Inferior parietal cortex (tissue), 1 donor: Measurements from ENCODE around the gene RPTOR.
"Not testable (repeated sequence)": the region's sequence is repeated elsewhere in the genome, so short reads cannot be mapped to it uniquely, and the experiment has no call there.

Experiments used
- DNase-seq: peaks from one replicate; pipeline ENCODE4 v3.0.0-alpha.2; 2016; ENCODE audit errors: extremely low spot score

The RPTOR gene

DNA sequence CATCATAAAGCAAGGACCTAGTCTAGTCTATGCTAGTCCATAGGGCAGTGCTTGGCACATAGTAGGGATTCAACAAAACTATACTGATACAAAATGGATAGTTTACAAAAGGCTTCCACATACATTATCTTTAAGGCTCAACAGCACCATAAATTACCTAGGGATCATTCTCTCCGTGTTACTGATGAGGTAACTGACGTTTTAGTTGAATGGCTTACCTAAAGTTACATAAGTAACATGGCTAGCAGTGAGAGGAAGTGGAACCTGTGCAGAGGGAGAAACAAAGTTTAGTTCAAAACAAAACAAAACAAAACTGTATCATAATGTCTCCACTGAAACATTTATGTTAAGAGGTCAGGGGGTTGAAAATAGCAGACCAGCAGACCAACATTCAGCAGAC, 7.9 kb downstream of the RPTOR start:
- DNase-seq = no peak

- DNase-seq = no peak
Observed at GRCh38 chr17:80555266-80555665, 10.6 kb downstream of the RPTOR start.

- no peak for DNase-seq
Observed at GRCh38 chr17:80558046-80558445, 13.4 kb downstream of the RPTOR start.

- DNase-seq = no peak
Observed at GRCh38 chr17:80559825-80560251, 15.2 kb downstream of the RPTOR start.

- no peak for DNase-seq
Observed at GRCh38 chr17:80561541-80562114, 17.0 kb downstream of the RPTOR start.

DNA sequence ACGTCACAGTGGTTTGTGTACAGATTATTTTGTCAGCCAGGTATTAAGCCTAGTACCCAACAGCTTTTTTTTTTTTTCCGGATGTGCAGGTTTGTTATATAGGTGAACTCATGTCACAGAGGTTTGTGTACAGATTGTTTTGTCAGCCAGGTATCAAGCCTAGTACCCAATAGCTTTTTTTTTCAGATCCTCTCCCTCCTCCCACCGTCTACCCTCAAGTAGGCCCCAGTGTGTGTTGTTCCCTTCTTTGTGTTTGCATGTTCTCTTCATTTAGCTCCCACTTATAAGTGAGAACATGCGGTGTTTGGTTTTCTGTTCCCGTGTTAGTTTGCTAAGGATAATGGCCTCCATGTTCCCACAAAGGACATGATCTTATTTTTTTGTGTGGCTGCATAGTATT, 19.9 kb downstream of the RPTOR start:
- DNase-seq = no peak

- no peak for DNase-seq
Observed at GRCh38 chr17:80565343-80566053, 20.9 kb downstream of the RPTOR start.

DNA sequence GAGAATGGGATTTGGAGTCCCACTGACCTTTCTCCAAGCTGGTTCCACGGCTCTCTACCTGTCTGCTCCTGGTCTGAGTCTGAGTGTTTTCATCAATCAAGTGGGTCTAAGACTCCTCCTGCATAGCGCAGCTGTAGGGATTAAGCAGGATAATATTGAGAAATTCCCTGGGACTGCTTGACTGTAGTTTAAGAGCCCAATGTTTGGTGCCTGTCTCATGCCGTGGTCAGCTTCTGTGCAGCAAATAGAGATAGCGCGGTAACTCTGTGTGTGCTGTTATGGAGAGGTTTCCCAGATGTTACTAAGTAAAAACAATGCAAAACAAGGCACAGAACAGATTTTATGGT, 21.4 kb downstream of the RPTOR start:
- no peak for DNase-seq

DNA sequence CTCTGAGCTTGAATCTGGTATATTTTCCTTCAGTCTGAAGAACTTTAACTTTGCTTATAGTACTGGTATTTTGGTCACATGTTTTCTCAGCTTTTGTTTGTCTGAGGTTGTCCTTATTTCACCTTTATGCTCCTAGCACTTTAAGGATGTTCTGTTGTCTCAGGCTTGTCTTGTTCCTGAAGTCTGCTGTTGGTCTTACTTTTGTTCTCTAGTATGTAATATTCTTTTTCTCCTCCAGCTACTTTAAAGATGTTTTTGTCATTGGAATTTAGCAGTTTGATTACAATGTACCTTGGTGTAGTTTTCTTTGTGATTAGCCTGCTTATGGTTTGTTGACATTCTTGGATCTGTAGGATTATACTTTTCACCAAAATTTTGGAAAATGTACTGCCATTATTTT, 23.6 kb downstream of the RPTOR start:
- DNase-seq = no peak

DNA sequence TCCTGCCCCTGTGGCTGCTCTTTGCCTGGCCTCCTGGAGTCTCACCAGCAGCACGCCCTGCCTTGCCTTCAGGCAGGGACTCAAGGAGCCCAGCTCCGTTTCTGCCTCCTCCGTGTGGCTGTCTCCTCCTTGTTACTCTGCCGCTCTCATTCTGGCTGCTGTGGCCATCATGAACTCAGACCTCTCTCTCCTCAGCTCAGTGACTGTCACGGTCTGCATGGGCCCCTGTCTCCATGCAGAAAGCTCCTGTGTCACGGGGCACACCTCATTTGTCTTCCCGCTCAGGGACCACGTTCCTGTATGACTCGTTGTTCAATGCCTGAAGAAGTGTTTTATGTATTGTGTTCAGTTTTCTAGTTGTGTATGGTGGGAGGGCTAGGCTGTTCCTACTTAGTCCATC, 25.3 kb downstream of the RPTOR start:
- no peak for DNase-seq

DNA sequence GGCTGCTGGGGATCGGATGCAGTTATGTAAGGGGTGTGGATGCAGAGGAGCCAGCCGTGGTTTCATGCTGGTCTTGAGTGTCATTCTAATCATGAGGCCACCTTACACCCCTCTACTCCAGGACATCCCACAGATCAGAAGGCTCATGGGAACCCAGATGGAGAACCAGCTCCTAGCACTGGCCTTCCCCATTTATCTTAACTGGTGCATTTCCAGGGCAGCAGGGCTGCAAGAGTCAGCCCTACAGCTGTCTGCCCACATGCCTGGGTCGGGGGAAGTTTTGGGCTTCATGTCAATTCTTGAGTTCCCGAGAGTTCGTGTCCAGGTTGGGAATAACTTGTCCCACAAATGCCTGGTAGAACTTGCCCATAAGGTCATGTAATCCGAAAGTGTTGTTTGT, 29.1 kb downstream of the RPTOR start:
- no peak for DNase-seq

GRCh38 chr17:80574496-80574895, 29.9 kb downstream of the RPTOR start:
- no peak for DNase-seq

GRCh38 chr17:80575057-80575875, 30.6 kb downstream of the RPTOR start:
- peak; percentile 64 for DNase-seq

- no peak for DNase-seq
Observed at GRCh38 chr17:80577876-80578570, 33.4 kb downstream of the RPTOR start.

- DNase-seq = not testable (repeated sequence)
Observed at GRCh38 chr17:80578668-80579388, 34.2 kb downstream of the RPTOR start.

DNA sequence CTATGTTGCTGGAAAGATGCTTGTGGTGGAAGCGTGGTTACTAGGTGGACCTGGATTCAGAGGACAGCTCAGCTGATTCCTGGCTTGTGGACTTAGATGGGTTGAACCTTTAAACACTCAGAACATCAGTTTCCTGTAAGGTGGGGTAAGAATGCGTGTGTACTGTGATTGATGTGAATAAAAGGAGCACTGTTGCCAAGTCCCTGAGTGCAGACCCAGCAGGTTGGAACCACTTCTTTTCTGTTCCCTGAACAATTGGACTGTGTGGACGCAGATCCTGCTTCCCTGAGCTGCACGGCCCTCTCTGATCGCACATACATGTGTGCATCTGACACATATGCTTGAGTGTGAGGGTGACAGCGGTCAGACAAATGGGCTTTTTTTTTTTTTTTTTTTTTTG, 37.5 kb downstream of the RPTOR start:
- DNase-seq = no peak

DNA sequence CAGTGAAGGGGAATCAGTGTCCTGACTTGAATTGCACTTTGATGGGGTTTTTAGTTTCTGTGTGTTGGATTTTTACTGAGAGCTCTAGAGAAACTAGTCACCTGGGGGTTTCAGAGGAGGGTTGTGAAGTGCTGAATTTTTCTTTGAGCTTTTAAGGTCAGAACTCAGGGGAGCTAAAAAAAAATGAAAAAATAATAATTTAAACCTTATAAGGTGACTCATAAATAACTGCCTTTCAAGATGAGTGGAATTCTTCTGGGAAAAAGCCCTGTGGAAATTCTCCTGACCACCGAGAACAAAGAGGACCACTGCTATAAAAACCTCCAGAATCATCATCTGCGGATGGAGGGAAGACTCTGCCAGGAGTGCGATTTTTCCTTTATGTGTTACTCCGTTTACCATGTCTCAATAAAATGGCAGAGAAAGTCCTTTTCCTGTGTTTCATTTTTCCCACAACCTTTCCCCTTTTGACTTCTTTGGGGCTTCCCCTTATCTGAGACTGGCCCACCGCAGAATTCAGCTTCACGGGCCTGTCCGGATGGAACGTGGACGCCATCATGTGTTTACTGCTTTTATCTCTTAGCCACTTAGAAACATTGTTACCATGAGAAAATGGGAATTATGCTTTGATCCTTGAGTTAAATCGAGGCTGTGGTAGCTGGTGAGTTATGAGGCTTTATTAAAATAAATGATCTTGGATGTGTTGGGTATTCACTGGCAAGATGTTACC, 39.7 kb downstream of the RPTOR start:
- no peak for DNase-seq

DNA sequence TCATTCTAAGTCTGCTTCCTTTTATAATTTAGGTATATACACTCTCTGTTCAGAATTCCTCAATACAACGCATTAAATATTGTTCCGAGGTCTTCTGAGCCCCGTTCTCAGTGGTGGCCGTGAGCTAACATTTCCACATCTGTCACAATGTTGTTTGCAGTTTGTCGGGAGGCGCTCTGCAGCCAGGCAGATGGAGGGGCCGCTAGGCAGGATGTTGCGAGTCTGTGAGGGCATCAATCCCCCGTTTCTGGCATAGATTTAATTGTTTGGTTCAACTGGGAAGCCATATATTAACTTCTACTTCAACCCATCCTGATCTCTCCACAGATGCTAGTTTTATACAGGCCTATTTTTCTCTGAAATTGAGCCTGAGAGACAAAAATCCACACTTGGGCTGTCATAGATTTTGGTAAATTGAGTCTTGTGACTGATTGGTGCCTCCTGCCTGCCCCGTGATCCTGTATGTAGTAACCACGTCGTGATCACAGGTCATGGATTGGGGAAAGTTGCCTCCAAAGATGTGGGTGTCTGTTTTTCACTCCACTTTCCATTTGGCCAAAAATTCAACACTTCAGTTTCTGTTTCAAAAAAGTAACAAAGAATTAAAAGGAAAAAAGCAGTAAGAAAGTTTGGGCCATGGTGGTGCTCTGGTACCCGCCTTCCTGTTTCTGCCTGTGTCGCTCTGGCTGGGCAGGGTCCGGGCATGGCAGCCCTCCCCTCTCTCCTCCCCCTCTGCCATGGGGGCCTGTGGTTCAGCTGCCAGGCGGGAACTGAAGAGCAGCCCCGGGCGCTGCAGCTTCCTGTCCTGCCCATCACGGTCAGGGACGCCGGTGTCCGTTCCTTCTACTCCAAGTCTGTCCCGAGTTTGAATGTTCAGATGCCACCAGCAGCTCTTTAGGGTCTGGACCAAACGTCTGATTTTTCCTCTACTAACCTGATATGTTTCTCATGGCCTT, 41.5 kb downstream of the RPTOR start:
- DNase-seq = no peak

DNA sequence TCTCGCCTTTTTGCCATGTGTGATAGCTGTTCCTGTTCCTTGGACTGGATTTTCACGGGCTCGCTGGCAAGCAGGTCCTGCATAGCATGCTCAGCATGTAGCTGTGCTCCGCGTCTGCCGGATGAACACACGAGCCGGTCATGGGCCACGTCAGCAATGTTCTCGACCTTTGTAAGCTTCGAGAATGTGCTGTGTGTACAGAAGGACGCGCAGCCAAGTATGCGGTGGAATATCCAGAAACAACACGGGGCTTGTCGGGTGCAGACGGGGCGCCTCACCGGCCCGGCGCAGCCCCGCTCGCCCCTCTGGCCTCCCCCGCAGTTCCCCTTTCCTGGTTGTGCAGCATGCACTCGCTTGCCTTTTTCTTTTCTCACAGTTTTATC, 42.2 kb downstream of the RPTOR start:
- no peak for DNase-seq
